ENCODE measurements around the gene PTPRM. TPM values are rescaled to one million over a fixed set of nuclear protein-coding genes. Genes with fewer than 3 reads are reported as not detected.

Gene PTPRM
- total RNA-seq, 4 donors from 2014 or later, result 81.5 to 98.9 (median 86.8) TPM

GRCh38 chr18:8188184-8188583 is 621.1 kb downstream of the PTPRM start:
- no peaks in the 10 kb centered on the region for H3K9me3 ChIP-seq
- ATAC-seq, result no peak
- H3K27ac ChIP-seq, result no peak overlapping the region
- no peaks in the 10 kb centered on the region for H3K36me3 ChIP-seq
- peaks cover 0 to 19% (median 0%) of the 10 kb centered on the region in 3 donors for H3K4me1 ChIP-seq
- H3K4me3 ChIP-seq, result no peak overlapping the region
- H3K27me3 ChIP-seq, result no peaks in the 10 kb centered on the region
- 55 to 82% methylated on average over 6 to 7 of the region's 7 CpGs for WGBS, 2 donors (ENCODE audit: low coverage in 1 of 2)
- TF ChIP-seq CTCF (IDR thresholded peaks at IDR 0.05), result no peak

GRCh38 chr18:8190980-8191379 is 623.9 kb downstream of the PTPRM start:
- Histone ChIP-seq H3K4me3 (no peak overlapping the region), H3K36me3 (no peaks in the 10 kb centered on the region), H3K4me1 (peaks cover 0 to 19% (median 0%) of the 10 kb centered on the region in 3 donors), H3K27ac (no peak overlapping the region), H3K27me3 (no peaks in the 10 kb centered on the region), H3K9me3 (no peaks in the 10 kb centered on the region)
- TF ChIP-seq EP300 (IDR thresholded peaks at IDR 0.05) (no peak), CTCF (IDR thresholded peaks at IDR 0.05) (no peak), POLR2A (IDR thresholded peaks at IDR 0.05) (no peak), POLR2AphosphoS5 (IDR thresholded peaks at IDR 0.05) (no peak)
- WGBS, 2 donors (ENCODE audit: low coverage in 1 of 2), result 93 to 100% methylated on average over 1 to 3 of the region's 3 CpGs
- no peak for ATAC-seq

- TF ChIP-seq CTCF (IDR thresholded peaks at IDR 0.05) (no peak), EP300 (IDR thresholded peaks at IDR 0.05) (no peak), POLR2AphosphoS5 (IDR thresholded peaks at IDR 0.05) (no peak), POLR2A (IDR thresholded peaks at IDR 0.05) (no peak)
Measured at GRCh38 chr18:8194431-8194830, 627.3 kb downstream of the PTPRM start.

GRCh38 chr18:8196238-8196637 is 629.1 kb downstream of the PTPRM start:
- 90 to 91% methylated on average over 3 to 4 of the region's 4 CpGs for WGBS, 2 donors (ENCODE audit: low coverage in 1 of 2)
- H3K36me3 ChIP-seq, result peaks cover 0 to 7% of the 10 kb centered on the region in 2 donors
- no peaks in the 10 kb centered on the region for H3K27me3 ChIP-seq
- no peak overlapping the region for H3K27ac ChIP-seq
- ATAC-seq, result no peak
- H3K4me1 ChIP-seq, result no peaks in the 10 kb centered on the region
- no peaks in the 10 kb centered on the region for H3K9me3 ChIP-seq
- no peak for TF ChIP-seq POLR2AphosphoS5 (IDR thresholded peaks at IDR 0.05)
- no peak for TF ChIP-seq EP300 (IDR thresholded peaks at IDR 0.05)
- TF ChIP-seq CTCF (IDR thresholded peaks at IDR 0.05), result no peak
- no peak for TF ChIP-seq POLR2A (IDR thresholded peaks at IDR 0.05)
- H3K4me3 ChIP-seq, result no peak overlapping the region

More at GRCh38 chr18:8194431-8194830, 627.3 kb downstream of the PTPRM start:
- 85 to 96% methylated on average over 6 of the region's 6 CpGs for WGBS, 2 donors (ENCODE audit: low coverage in 1 of 2)
- Histone ChIP-seq H3K4me3 (no peak overlapping the region), H3K36me3 (peaks cover 0 to 7% of the 10 kb centered on the region in 2 donors), H3K27me3 (no peaks in the 10 kb centered on the region), H3K27ac (no peak overlapping the region), H3K4me1 (no peaks in the 10 kb centered on the region), H3K9me3 (no peaks in the 10 kb centered on the region)
- ATAC-seq, result no peak

GRCh38 chr18:8197499-8197898 is 630.4 kb downstream of the PTPRM start:
- Histone ChIP-seq H3K4me3 (no peak overlapping the region), H3K27ac (no peak overlapping the region), H3K4me1 (no peaks in the 10 kb centered on the region), H3K27me3 (no peaks in the 10 kb centered on the region), H3K9me3 (no peaks in the 10 kb centered on the region), H3K36me3 (peaks cover 0 to 7% of the 10 kb centered on the region in 2 donors)
- no peak for ATAC-seq
- 91% methylated on average over 4 to 5 of the region's 5 CpGs for WGBS, 2 donors (ENCODE audit: low coverage in 1 of 2)
- no peak for TF ChIP-seq POLR2A (IDR thresholded peaks at IDR 0.05)

All from gastroesophageal sphincter (tissue), 4 donors.